ENCODE data around the gene FBXO46. TPM values are rescaled to one million over a fixed set of nuclear protein-coding genes. Genes with fewer than 3 reads are reported as not detected.

FBXO46 gene
- total and polyA plus RNA-seq, 4 donors = 1.2 to 4.5 (median 3.6) TPM

- Histone ChIP-seq H3K27ac (ENCODE audit: low read depth in 1 of 2, low read length in 2 of 2) (peak overlapping the region; percentile 86 to 99), H3K9ac (ENCODE audit: low read depth in 1 of 2, low read length in 2 of 2) (no peak overlapping the region), H3K4me3 (ENCODE audit: low read depth in 1 of 3, low read length in 3 of 3) (peak overlapping the region in 1 of 3 donors; percentile 86), H3K4me1 (ENCODE audit: control insufficient read depth in 4 of 4, insufficient read depth in 4 of 4, low read length in 3 of 4) (peaks cover 9 to 38% (median 16%) of the 10 kb centered on the region in 4 donors), H3K9me3 (ENCODE audit: control insufficient read depth in 4 of 4, low read length in 3 of 4) (no peaks in the 10 kb centered on the region), H3K36me3 (ENCODE audit: control insufficient read depth in 4 of 4, insufficient read depth in 3 of 4, low read depth in 1 of 4, low read length in 3 of 4) (peaks cover 0 to 2% (median 0%) of the 10 kb centered on the region in 4 donors), H3K27me3 (ENCODE audit: control insufficient read depth in 4 of 4, insufficient read depth in 4 of 4, low read length in 3 of 4) (no peaks in the 10 kb centered on the region)
- DNase-seq (ENCODE audit: low spot score) = no peak
- TF ChIP-seq RAD21 (IDR thresholded peaks at IDR 0.05) (no peak), EGR1 (IDR thresholded peaks at IDR 0.05; ENCODE audit: low read depth in 2 of 2) (no peak), GABPA (IDR thresholded peaks at IDR 0.05 in 1 of 2, conservative IDR thresholded peaks at IDR 0.05 in 1 of 2) (no peak), TAF1 (conservative IDR thresholded peaks at IDR 0.05) (no peak), CTCF (IDR thresholded peaks at IDR 0.05; ENCODE audit: low read depth, low read length, missing input control) (no peak), NR2F2 (IDR thresholded peaks at IDR 0.05) (no peak), RXRA (IDR thresholded peaks at IDR 0.05) (no peak), FOXA2 (IDR thresholded peaks at IDR 0.05) (no peak), SP1 (IDR thresholded peaks at IDR 0.05) (no peak), MAX (IDR thresholded peaks at IDR 0.05) (no peak), HNF4G (IDR thresholded peaks at IDR 0.05) (no peak), JUND (IDR thresholded peaks at IDR 0.05) (no peak), HNF4A (conservative IDR thresholded peaks at IDR 0.05) (no peak), FOXA1 (IDR thresholded peaks at IDR 0.05) (no peak)
- 84% methylated on average over 17 of the region's 17 CpGs for WGBS
Measured at GRCh38 chr19:45766296-45766868, 35.7 kb upstream of the FBXO46 start.

- no peak overlapping the region for H3K27ac ChIP-seq (ENCODE audit: low read depth in 1 of 2, low read length in 2 of 2)
- no peak for DNase-seq (ENCODE audit: low spot score)
- H3K36me3 ChIP-seq (ENCODE audit: control insufficient read depth in 4 of 4, insufficient read depth in 3 of 4, low read depth in 1 of 4, low read length in 3 of 4) = peaks cover 0 to 2% (median 0%) of the 10 kb centered on the region in 4 donors
- no peak for TF ChIP-seq HNF4A (conservative IDR thresholded peaks at IDR 0.05)
- no peak for TF ChIP-seq REST (IDR thresholded peaks at IDR 0.05)
- no peak for TF ChIP-seq HNF4G (IDR thresholded peaks at IDR 0.05)
- TF ChIP-seq ATF3 (IDR thresholded peaks at IDR 0.05) = no peak
- no peak for TF ChIP-seq ZBTB33 (IDR thresholded peaks at IDR 0.05)
- no peak for TF ChIP-seq GABPA (IDR thresholded peaks at IDR 0.05 in 1 of 2, conservative IDR thresholded peaks at IDR 0.05 in 1 of 2)
- no peak for TF ChIP-seq FOXA1 (IDR thresholded peaks at IDR 0.05)
- TF ChIP-seq RAD21 (IDR thresholded peaks at IDR 0.05) = no peak
- TF ChIP-seq JUND (IDR thresholded peaks at IDR 0.05) = no peak
- TF ChIP-seq NR2F2 (IDR thresholded peaks at IDR 0.05) = no peak
- no peak for TF ChIP-seq TAF1 (conservative IDR thresholded peaks at IDR 0.05)
- no peak for TF ChIP-seq MAX (IDR thresholded peaks at IDR 0.05)
- no peak for TF ChIP-seq FOXA2 (IDR thresholded peaks at IDR 0.05)
- TF ChIP-seq CTCF (IDR thresholded peaks at IDR 0.05; ENCODE audit: low read depth, low read length, missing input control) = no peak
- TF ChIP-seq SP1 (IDR thresholded peaks at IDR 0.05) = no peak
- TF ChIP-seq EGR1 (IDR thresholded peaks at IDR 0.05; ENCODE audit: low read depth in 2 of 2) = no peak
- no peak for TF ChIP-seq RXRA (IDR thresholded peaks at IDR 0.05)
- no peak for TF ChIP-seq YY1 (IDR thresholded peaks at IDR 0.05)
- H3K9ac ChIP-seq (ENCODE audit: low read depth in 1 of 2, low read length in 2 of 2) = no peak overlapping the region
- no peaks in the 10 kb centered on the region for H3K27me3 ChIP-seq (ENCODE audit: control insufficient read depth in 4 of 4, insufficient read depth in 4 of 4, low read length in 3 of 4)
- H3K9me3 ChIP-seq (ENCODE audit: control insufficient read depth in 4 of 4, low read length in 3 of 4) = no peaks in the 10 kb centered on the region
- no peak overlapping the region for H3K4me3 ChIP-seq (ENCODE audit: low read depth in 1 of 3, low read length in 3 of 3)
- H3K4me1 ChIP-seq (ENCODE audit: control insufficient read depth in 4 of 4, insufficient read depth in 4 of 4, low read length in 3 of 4) = peaks cover 4 to 32% (median 10%) of the 10 kb centered on the region in 4 donors
- WGBS = 87% methylated on average over 23 of the region's 23 CpGs
Measured at GRCh38 chr19:45765702-45766295, 35.1 kb upstream of the FBXO46 start.

Measured in liver (tissue), 9 donors.